ENCODE data around the gene VSX1.

- TF ChIP-seq ZNF8 (CRISPR knock-in tag; IDR thresholded peaks at IDR 0.05) (no peak), CREB5 (CRISPR knock-in tag; IDR thresholded peaks at IDR 0.05; ENCODE audit: low read depth) (no peak), TCF4 (CRISPR knock-in tag; IDR thresholded peaks at IDR 0.05; ENCODE audit: borderline replicate concordance) (no peak)
These were observed 22.0 kb downstream of the VSX1 start for GRCh38 chr20:25059866-25060465.

Measured in SK-N-SH treated with all-trans-retinoic acid at 6 μM for 48 hours (cell line).